Esophagus squamous epithelium (tissue), 4 donors: ENCODE results near the gene KCNAB2.

Source experiments
- POLR2A ChIP-seq, 4 donors: fragments of 450-650 bp; IDR thresholded peaks; one replicate each; pipeline ENCODE4 v1.6.1; 2017; ENCODE audit warnings: antibody characterized with exemption in 4 of 4, mild to moderate bottlenecking in 4 of 4, moderate library complexity in 3 of 4
- TF ChIP-seq, protein P1 (sequence below), 6 experiments: fragments of 450-650 bp in 4 of 6; fragments of 200-600 bp in 2 of 6; sonication (generic) in 2 of 6; IDR thresholded peaks; one replicate each; pipeline ENCODE4 v1.5.1; 2016 to 2019; ENCODE audit warnings: antibody characterized with exemption in 6 of 6, mild to moderate bottlenecking in 4 of 6, moderate library complexity in 4 of 6

DNA sequence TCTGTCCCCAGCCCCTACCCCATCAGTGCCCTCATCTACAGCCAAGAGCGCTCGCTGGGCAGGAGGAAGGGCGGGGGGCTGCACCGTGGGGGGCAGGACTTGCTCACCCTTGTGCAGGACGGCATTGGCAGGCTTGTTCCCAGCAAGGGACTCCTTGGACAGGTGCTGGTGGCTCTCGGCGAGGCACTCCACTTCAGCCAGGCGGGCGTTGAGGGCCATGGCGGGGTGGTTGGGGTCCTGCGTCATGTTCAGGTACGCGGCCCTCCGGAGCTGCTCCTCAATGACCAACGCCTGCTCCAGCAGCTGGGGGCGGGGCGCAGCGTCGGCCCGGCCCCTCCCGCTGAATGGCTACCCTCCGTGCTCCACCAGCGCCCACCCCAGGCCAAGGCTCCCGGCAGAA, 64.0 kb downstream of the KCNAB2 start:
- TF ChIP-seq, protein P1, sequence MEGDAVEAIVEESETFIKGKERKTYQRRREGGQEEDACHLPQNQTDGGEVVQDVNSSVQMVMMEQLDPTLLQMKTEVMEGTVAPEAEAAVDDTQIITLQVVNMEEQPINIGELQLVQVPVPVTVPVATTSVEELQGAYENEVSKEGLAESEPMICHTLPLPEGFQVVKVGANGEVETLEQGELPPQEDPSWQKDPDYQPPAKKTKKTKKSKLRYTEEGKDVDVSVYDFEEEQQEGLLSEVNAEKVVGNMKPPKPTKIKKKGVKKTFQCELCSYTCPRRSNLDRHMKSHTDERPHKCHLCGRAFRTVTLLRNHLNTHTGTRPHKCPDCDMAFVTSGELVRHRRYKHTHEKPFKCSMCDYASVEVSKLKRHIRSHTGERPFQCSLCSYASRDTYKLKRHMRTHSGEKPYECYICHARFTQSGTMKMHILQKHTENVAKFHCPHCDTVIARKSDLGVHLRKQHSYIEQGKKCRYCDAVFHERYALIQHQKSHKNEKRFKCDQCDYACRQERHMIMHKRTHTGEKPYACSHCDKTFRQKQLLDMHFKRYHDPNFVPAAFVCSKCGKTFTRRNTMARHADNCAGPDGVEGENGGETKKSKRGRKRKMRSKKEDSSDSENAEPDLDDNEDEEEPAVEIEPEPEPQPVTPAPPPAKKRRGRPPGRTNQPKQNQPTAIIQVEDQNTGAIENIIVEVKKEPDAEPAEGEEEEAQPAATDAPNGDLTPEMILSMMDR (IDR thresholded peaks at IDR 0.05): no peak
- TF ChIP-seq POLR2A (IDR thresholded peaks at IDR 0.05): no peak
